OCI-LY7 (cell line): Measurements from ENCODE around the gene UBAP1L. TPM values are rescaled to one million over a fixed set of nuclear protein-coding genes. Genes with fewer than 3 reads are reported as not detected.
"Not testable (repeated sequence)": the region's sequence is repeated elsewhere in the genome, so short reads cannot be mapped to it uniquely, and the experiment has no call there.

Source experiments
- BruUV-seq: library from RNA; stranded (reverse); fragments of 400-500 nt; replicated peaks from 2 replicates; lab custom pipeline; 2021; lab: Mats Ljungman, UMichigan
- CTCF ChIA-PET: fragments of 300-600 bp; sonication (Branson Sonifier 250); formaldehyde crosslinking; loops from one replicate; lab custom pipeline; 2022; ENCODE audit warnings: antibody characterized with exemption; ENCODE audit not compliant: unreplicated experiment; lab: Charles Lee
- POLR2A ChIA-PET: fragments of 300-600 bp; sonication (Branson Sonifier 250); formaldehyde crosslinking; loops from one replicate; lab custom pipeline; 2022; ENCODE audit warnings: antibody characterized with exemption; lab: Charles Lee
- DNase-seq: peaks from one replicate; pipeline ENCODE4 v3.0.0-alpha.2; 2015; ENCODE audit warnings: low spot score
- H2AFZ ChIP-seq: fragments of 200-600 bp; sonication (generic), shearing (Covaris generic); 2 replicates; pipeline ENCODE4 v1.6.1; 2014; ENCODE audit warnings: mild to moderate bottlenecking, antibody characterized with exemption, low read length, moderate library complexity
- H3K27ac ChIP-seq: fragments of 200-600 bp; sonication (generic); 2 replicates; pipeline ENCODE4 v1.5.1; 2014; ENCODE audit warnings: mixed run types, low read depth, mild to moderate bottlenecking, moderate library complexity, low read length, inconsistent platforms; ENCODE audit not compliant: poor library complexity, severe bottlenecking
- H3K36me3 ChIP-seq: fragments of 200-600 bp; sonication (generic); 2 replicates; pipeline ENCODE4 v1.6.1; 2014; ENCODE audit warnings: mild to moderate bottlenecking, antibody characterized with exemption, low read length, moderate library complexity, mixed read lengths; ENCODE audit not compliant: insufficient read depth
- H3K4me1 ChIP-seq: fragments of 200-600 bp; sonication (generic); 2 replicates; pipeline ENCODE4 v1.5.1; 2014; ENCODE audit warnings: mild to moderate bottlenecking, low read length; ENCODE audit not compliant: insufficient read depth, poor library complexity, severe bottlenecking
- H3K4me2 ChIP-seq: fragments of 200-600 bp; sonication (generic); 2 replicates; pipeline ENCODE4 v1.6.1; 2014; ENCODE audit warnings: mild to moderate bottlenecking, low read length
- H3K4me3 ChIP-seq: fragments of 200-600 bp; sonication (generic); 2 replicates; pipeline ENCODE4 v1.5.1; 2014; ENCODE audit warnings: mild to moderate bottlenecking, low read depth, low read length; ENCODE audit not compliant: poor library complexity, severe bottlenecking
- H3K79me2 ChIP-seq: fragments of 200-600 bp; sonication (generic); 2 replicates; pipeline ENCODE4 v1.6.1; 2016; ENCODE audit warnings: low read depth, mild to moderate bottlenecking, low read length, moderate library complexity, mixed read lengths; ENCODE audit not compliant: insufficient read depth
- H3K9me2 ChIP-seq: fragments of 200-600 bp; sonication (generic); 2 replicates; pipeline ENCODE4 v1.6.1; 2016; ENCODE audit warnings: mild to moderate bottlenecking, low read length, mixed read lengths; ENCODE audit not compliant: insufficient read depth
- H3K9me3 ChIP-seq: fragments of 200-600 bp; sonication (generic); 2 replicates; pipeline ENCODE4 v1.6.1; 2014; ENCODE audit warnings: mild to moderate bottlenecking, mixed run types, low read length, mixed read lengths
- H4K20me1 ChIP-seq: fragments of 200-600 bp; sonication (generic); 2 replicates; pipeline ENCODE4 v1.6.1; 2014; ENCODE audit warnings: mild to moderate bottlenecking, antibody characterized with exemption, low read length, moderate library complexity, mixed read lengths; ENCODE audit not compliant: insufficient read depth
- EZH2phosphoT487 ChIP-seq: fragments of 200-600 bp; sonication (generic); IDR thresholded peaks from 2 replicates; pipeline ENCODE4 v1.6.1; 2018; ENCODE audit warnings: low read depth, borderline replicate concordance, mild to moderate bottlenecking, mixed run types, antibody characterized with exemption, low read length, moderate library complexity, mixed read lengths
- intact Hi-C: fragments of 100-400 bp; cut with micrococcal nuclease; formaldehyde crosslinking; loops from one replicate; pipeline ENCODE4 v1.10.0; 2022; ENCODE audit not compliant: unreplicated experiment
- total RNA-seq, 2 experiments: library from RNA; depleted of rRNA in 1 of 2; stranded (reverse); fragments of >200 nt in 1 of 2; shearing (Covaris generic) in 1 of 2; gene quantifications; 2 replicates each; pipeline ENCODE4 v1.2.3, GENCODE V29; 2014 to 2022
- TF ChIP-seq, protein P1 (sequence below): fragments of 200-600 bp; sonication (generic); conservative IDR thresholded peaks from 2 replicates; pipeline ENCODE4 v1.5.1; 2014; ENCODE audit warnings: mild to moderate bottlenecking, antibody characterized with exemption, low read length, moderate library complexity, mixed read lengths

The UBAP1L gene
- total RNA-seq, 2 experiments from 2014 or later = 7.4 to 8.3 TPM

DNA sequence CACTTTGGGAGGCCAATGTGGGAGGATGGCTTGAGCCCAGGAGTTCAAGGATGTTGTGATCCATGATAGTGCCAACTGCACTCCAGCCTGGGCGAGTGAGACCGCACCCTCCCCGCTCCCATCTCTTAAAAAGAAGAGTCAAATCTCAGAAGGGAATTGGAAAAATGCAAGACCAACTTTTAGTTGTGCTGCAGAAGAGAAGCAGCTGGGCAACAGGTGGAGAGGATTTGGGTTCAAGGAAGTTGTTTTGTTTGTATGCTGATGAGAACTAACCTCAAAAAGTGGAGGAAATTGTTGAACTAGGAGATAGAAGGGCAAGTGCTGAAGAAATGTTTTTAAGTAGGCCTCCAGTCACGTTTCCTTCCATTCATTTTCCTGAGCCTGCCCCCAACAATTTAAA is 31.4 kb upstream of the UBAP1L start:
- Histone ChIP-seq H3K4me3 (no peak overlapping the region), H2AFZ (no peak overlapping the region), H3K9me2 (no peaks in the 10 kb centered on the region), H3K4me1 (no peaks in the 10 kb centered on the region), H3K4me2 (no peak overlapping the region), H3K79me2 (no peaks in the 10 kb centered on the region), H3K36me3 (peaks cover 37% of the 10 kb centered on the region), H3K27ac (no peak overlapping the region), H3K9me3 (no peaks in the 10 kb centered on the region), H4K20me1 (no peaks in the 10 kb centered on the region)
- TF ChIP-seq, protein P1, sequence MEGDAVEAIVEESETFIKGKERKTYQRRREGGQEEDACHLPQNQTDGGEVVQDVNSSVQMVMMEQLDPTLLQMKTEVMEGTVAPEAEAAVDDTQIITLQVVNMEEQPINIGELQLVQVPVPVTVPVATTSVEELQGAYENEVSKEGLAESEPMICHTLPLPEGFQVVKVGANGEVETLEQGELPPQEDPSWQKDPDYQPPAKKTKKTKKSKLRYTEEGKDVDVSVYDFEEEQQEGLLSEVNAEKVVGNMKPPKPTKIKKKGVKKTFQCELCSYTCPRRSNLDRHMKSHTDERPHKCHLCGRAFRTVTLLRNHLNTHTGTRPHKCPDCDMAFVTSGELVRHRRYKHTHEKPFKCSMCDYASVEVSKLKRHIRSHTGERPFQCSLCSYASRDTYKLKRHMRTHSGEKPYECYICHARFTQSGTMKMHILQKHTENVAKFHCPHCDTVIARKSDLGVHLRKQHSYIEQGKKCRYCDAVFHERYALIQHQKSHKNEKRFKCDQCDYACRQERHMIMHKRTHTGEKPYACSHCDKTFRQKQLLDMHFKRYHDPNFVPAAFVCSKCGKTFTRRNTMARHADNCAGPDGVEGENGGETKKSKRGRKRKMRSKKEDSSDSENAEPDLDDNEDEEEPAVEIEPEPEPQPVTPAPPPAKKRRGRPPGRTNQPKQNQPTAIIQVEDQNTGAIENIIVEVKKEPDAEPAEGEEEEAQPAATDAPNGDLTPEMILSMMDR = no peak
- TF ChIP-seq EZH2phosphoT487 = no peak
- ChIA-PET CTCF (no interaction called here), POLR2A (no interaction called here)
- DNase-seq = no peak
- no TSS peak for BruUV-seq
- intact Hi-C loops = no loop called here

DNA sequence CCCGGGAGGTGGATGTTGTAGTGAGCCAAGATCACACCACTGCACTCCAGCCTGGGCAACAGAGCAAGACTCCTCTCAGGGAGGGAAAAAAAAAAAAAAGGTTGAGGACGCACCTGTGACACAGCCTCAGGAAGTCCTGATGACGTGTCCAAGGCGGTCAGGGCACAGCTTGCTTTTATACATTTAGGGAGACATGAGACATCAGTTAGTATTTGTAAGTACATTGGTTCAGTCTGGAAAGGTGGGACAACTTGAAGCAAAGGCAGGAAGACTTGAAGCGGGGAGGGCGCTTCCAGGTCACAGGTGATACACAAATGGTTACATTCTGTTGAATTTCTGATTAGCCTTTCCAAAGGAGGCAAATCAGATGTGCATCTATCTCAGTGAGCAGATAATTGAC is 23.6 kb upstream of the UBAP1L start:
- POLR2A ChIA-PET, H4K20me1 ChIP-seq, H3K79me2 ChIP-seq, H3K36me3 ChIP-seq, H3K4me2 ChIP-seq, H3K4me3 ChIP-seq, BruUV-seq, H2AFZ ChIP-seq, DNase-seq, H3K9me2 ChIP-seq, intact Hi-C loops, H3K4me1 ChIP-seq, H3K27ac ChIP-seq: not testable (repeated sequence)
- peaks cover 11% of the 10 kb centered on the region; the same call in 1 of the 2 replicates for H3K9me3 ChIP-seq
- CTCF ChIA-PET = interaction anchor here (0.6 kb wide), 1 partner anchor 70 kb away, joined by 4 read pairs; no protein-coding TSS in a partner anchor

DNA sequence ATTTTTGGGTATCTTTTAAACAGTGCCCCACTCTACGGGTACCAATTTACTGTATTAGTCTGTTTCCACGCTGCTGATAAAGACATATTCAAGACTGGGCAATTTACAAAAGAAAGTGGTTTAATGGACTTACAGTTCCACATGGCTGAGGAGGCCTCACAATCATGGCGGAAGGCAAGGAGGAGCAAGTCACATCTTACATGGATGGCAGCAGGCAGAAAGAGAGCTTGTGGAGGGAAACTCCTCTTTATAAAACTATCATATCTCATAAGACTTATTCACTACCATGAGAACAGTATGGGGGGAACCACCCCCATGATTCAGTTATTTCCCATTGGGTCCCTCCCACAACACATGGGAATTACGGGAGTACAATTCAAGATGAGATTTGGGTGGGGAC is 22.9 kb upstream of the UBAP1L start:
- BruUV-seq, H3K36me3 ChIP-seq, H3K4me3 ChIP-seq, H2AFZ ChIP-seq, H3K4me1 ChIP-seq, H3K4me2 ChIP-seq, DNase-seq, CTCF ChIA-PET, intact Hi-C loops, H3K79me2 ChIP-seq, H3K9me2 ChIP-seq, H4K20me1 ChIP-seq, H3K27ac ChIP-seq, POLR2A ChIA-PET: not testable (repeated sequence)
- H3K9me3 ChIP-seq = peaks cover 11% of the 10 kb centered on the region; the same call in 1 of the 2 replicates

DNA sequence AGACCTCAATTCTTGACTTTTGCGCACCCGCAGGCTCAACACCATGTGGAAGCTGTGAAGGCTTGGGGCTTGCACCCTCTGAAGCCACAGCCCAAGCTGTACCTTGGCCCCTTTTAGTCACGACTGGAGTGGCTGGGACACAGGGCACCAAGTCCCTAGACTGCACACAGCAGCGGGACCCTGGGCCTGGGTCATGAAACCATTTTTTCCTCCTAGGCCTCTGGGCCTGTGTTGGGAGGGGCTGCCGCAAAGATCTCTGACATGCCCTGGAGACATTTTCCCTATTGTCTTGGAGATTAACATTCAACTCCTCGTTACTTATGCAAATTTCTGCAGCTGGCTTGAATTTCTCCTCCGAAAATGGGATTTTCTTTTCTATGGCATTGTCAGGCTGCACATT is 22.1 kb upstream of the UBAP1L start:
- H3K9me3 ChIP-seq = peaks cover 11% of the 10 kb centered on the region; the same call in 1 of the 2 replicates
- H3K9me2 ChIP-seq, intact Hi-C loops, H3K36me3 ChIP-seq, H4K20me1 ChIP-seq, H3K27ac ChIP-seq, H3K79me2 ChIP-seq, DNase-seq, H2AFZ ChIP-seq, H3K4me1 ChIP-seq, BruUV-seq, POLR2A ChIA-PET, H3K4me2 ChIP-seq, H3K4me3 ChIP-seq, CTCF ChIA-PET: not testable (repeated sequence)
